Esophagus muscularis mucosa (tissue), 4 donors: ENCODE results near the gene OTOP3. TPM values are rescaled to one million over a fixed set of nuclear protein-coding genes. Genes with fewer than 3 reads are reported as not detected.
"Not testable (repeated sequence)": the region's sequence is repeated elsewhere in the genome, so short reads cannot be mapped to it uniquely, and the experiment has no call there.

Experiments
- DNase-seq: peaks from one replicate; pipeline ENCODE4 v3.0.0-alpha.2; 2017; ENCODE audit errors: extremely low spot score
- H3K27ac ChIP-seq, 4 donors: fragments of 200-600 bp; sonication (generic); replicated peaks in 1 of 4; 1 replicate in 3 of 4; 2 replicates in 1 of 4; pipeline ENCODE4 v1.5.1; 2016 to 2019; ENCODE audit warnings: mild to moderate bottlenecking in 1 of 4
- H3K27me3 ChIP-seq, 4 donors: fragments of 200-600 bp; sonication (generic); one replicate each; pipeline versions ENCODE4 v1.5.1 to v1.6.0; 2016 to 2019
- H3K36me3 ChIP-seq, 4 donors: fragments of 200-600 bp; sonication (generic); one replicate each; pipeline ENCODE4 v1.5.1; 2016 to 2019
- H3K4me1 ChIP-seq, 4 donors: fragments of 200-600 bp; sonication (generic); one replicate each; pipeline ENCODE4 v1.5.1; 2016 to 2019
- H3K4me3 ChIP-seq, 4 donors: fragments of 200-600 bp; sonication (generic); 1 replicate in 2 of 4; 2 replicates in 2 of 4; pipeline ENCODE4 v1.5.1; 2016 to 2019; ENCODE audit warnings: mild to moderate bottlenecking in 4 of 4, moderate library complexity in 1 of 4
- H3K9me3 ChIP-seq, 4 donors: fragments of 200-600 bp; sonication (generic); 1 replicate in 3 of 4; 2 replicates in 1 of 4; pipeline ENCODE4 v1.5.1; 2016 to 2019
- CTCF ChIP-seq, 3 experiments: fragments of 200-600 bp in 2 of 3; fragments of 450-650 bp in 1 of 3; sonication (generic) in 2 of 3; IDR thresholded peaks; one replicate each; pipeline ENCODE4 v1.5.1; 2017 to 2019; ENCODE audit warnings: antibody characterized with exemption in 3 of 3, mild to moderate bottlenecking in 2 of 3, moderate library complexity in 1 of 3
- EP300 ChIP-seq: sonication (generic); formaldehyde crosslinking; IDR thresholded peaks from one replicate; pipeline ENCODE4 v1.6.1; 2017; ENCODE audit warnings: antibody characterized with exemption
- POLR2A ChIP-seq: fragments of 450-650 bp; IDR thresholded peaks from one replicate; pipeline ENCODE4 v1.6.1; 2017; ENCODE audit warnings: antibody characterized with exemption, moderate library complexity, mild to moderate bottlenecking, low read depth
- POLR2AphosphoS5 ChIP-seq, 2 donors: sonication (generic); formaldehyde crosslinking; IDR thresholded peaks; one replicate each; pipeline ENCODE4 v1.6.1; 2017; ENCODE audit warnings: antibody characterized with exemption in 2 of 2
- WGBS: methylation state at CpG from one replicate; pipeline ENCODE4 v1.1.5; 2018; 5-methylcytosine and 5-hydroxymethylcytosine counted together
- intact Hi-C: fragments of 100-400 bp; cut with DNase I; formaldehyde crosslinking; loops from one replicate; pipeline ENCODE4 v1.15.1; 2023
- total RNA-seq, 4 donors: library from RNA; depleted of rRNA; stranded (reverse); fragments of >200 nt; gene quantifications; one replicate each; pipeline versions ENCODE4 v1.1.0 to v1.2.1, GENCODE V29; 2016

OTOP3 gene
- total RNA-seq, 4 donors from 2014 or later = not detected

- Histone ChIP-seq H3K9me3 (no peaks in the 10 kb centered on the region), H3K27me3 (peaks cover 0 to 54% (median 0%) of the 10 kb centered on the region in 4 donors), H3K36me3 (no peaks in the 10 kb centered on the region), H3K27ac (no peak overlapping the region), H3K4me3 (no peak overlapping the region), H3K4me1 (no peaks in the 10 kb centered on the region)
- no peak for DNase-seq
- no peak for TF ChIP-seq EP300
- no peak for TF ChIP-seq POLR2AphosphoS5 (IDR thresholded peaks at IDR 0.05)
- no peak for TF ChIP-seq CTCF (IDR thresholded peaks at IDR 0.05)
- TF ChIP-seq POLR2A = no peak
- intact Hi-C loops = no loop called here
- 89% methylated on average over 10 of the region's 34 CpGs for WGBS
These were observed 28.7 kb upstream of the OTOP3 start for GRCh38 chr17:74907012-74907411.

GRCh38 chr17:74909097-74909496 lies 26.6 kb upstream of the OTOP3 start:
- not testable (repeated sequence) for DNase-seq

GRCh38 chr17:74911423-74911822 lies 24.3 kb upstream of the OTOP3 start:
- H3K27me3 ChIP-seq = peaks cover 0 to 23% (median 0%) of the 10 kb centered on the region in 4 donors
- H3K4me1 ChIP-seq, H3K36me3 ChIP-seq, H3K9me3 ChIP-seq, H3K4me3 ChIP-seq, intact Hi-C loops, DNase-seq, H3K27ac ChIP-seq: not testable (repeated sequence)
- 78% methylated on average over 6 of the region's 8 CpGs for WGBS

More at GRCh38 chr17:74909097-74909496, 26.6 kb upstream of the OTOP3 start:
- H3K4me3 ChIP-seq, intact Hi-C loops, H3K27ac ChIP-seq, H3K9me3 ChIP-seq, H3K36me3 ChIP-seq, H3K4me1 ChIP-seq: not testable (repeated sequence)
- H3K27me3 ChIP-seq = peaks cover 0 to 33% (median 0%) of the 10 kb centered on the region in 4 donors
- WGBS = 69% methylated on average over 4 of the region's 4 CpGs

GRCh38 chr17:74916136-74916850 lies 19.4 kb upstream of the OTOP3 start:
- Histone ChIP-seq H3K4me1 (peaks cover 0 to 6% (median 2%) of the 10 kb centered on the region in 4 donors), H3K27me3 (peaks cover 0 to 53% (median under 1%) of the 10 kb centered on the region in 4 donors), H3K4me3 (no peak overlapping the region), H3K27ac (no peak overlapping the region), H3K9me3 (no peaks in the 10 kb centered on the region), H3K36me3 (no peaks in the 10 kb centered on the region)
- no peak for TF ChIP-seq POLR2AphosphoS5 (IDR thresholded peaks at IDR 0.05)
- no peak for TF ChIP-seq EP300
- no peak for TF ChIP-seq CTCF (IDR thresholded peaks at IDR 0.05)
- no peak for TF ChIP-seq POLR2A
- no peak for DNase-seq
- intact Hi-C loops = no loop called here
- 83% methylated on average over 9 of the region's 13 CpGs for WGBS

GRCh38 chr17:74916851-74917199 lies 18.9 kb upstream of the OTOP3 start:
- H3K4me1 ChIP-seq = peaks cover 0 to 7% (median 2%) of the 10 kb centered on the region in 4 donors
- H3K27ac ChIP-seq = no peak overlapping the region
- 93% methylated on average over 11 of the region's 11 CpGs for WGBS
- H3K9me3 ChIP-seq = no peaks in the 10 kb centered on the region
- H3K27me3 ChIP-seq = peaks cover 0 to 58% (median 3%) of the 10 kb centered on the region in 4 donors
- TF ChIP-seq CTCF (IDR thresholded peaks at IDR 0.05) (no peak), EP300 (no peak), POLR2A (no peak), POLR2AphosphoS5 (IDR thresholded peaks at IDR 0.05) (no peak)
- H3K36me3 ChIP-seq = no peaks in the 10 kb centered on the region
- DNase-seq = no peak
- H3K4me3 ChIP-seq = no peak overlapping the region
- intact Hi-C loops = no loop called here

GRCh38 chr17:74917430-74917829 lies 18.3 kb upstream of the OTOP3 start:
- intact Hi-C loops = no loop called here
- Histone ChIP-seq H3K27ac (no peak overlapping the region), H3K9me3 (no peaks in the 10 kb centered on the region), H3K36me3 (no peaks in the 10 kb centered on the region), H3K4me3 (no peak overlapping the region), H3K27me3 (peaks cover 0 to 64% (median 8%) of the 10 kb centered on the region in 4 donors), H3K4me1 (peaks cover 0 to 13% (median 2%) of the 10 kb centered on the region in 4 donors)
- no peak for DNase-seq
- 79% methylated on average over 3 of the region's 10 CpGs for WGBS
- TF ChIP-seq CTCF (IDR thresholded peaks at IDR 0.05) (no peak), EP300 (no peak), POLR2AphosphoS5 (IDR thresholded peaks at IDR 0.05) (no peak), POLR2A (no peak)
